H1 (cell line): ENCODE data around the gene SLC2A13. TPM values are rescaled to one million over a fixed set of nuclear protein-coding genes. Genes with fewer than 3 reads are reported as not detected.

ENCODE experiments used
- CTCF ChIA-PET: fragments of 300-600 bp; sonication (Branson Sonifier 250); formaldehyde crosslinking; loops from one replicate; lab custom pipeline; 2021; ENCODE audit not compliant: partially characterized antibody; lab: Charles Lee
- POLR2A ChIA-PET: fragments of 300-600 bp; sonication (Branson Sonifier 250); formaldehyde crosslinking; loops from one replicate; lab custom pipeline; 2021; ENCODE audit warnings: inconsistent platforms; ENCODE audit not compliant: partially characterized antibody; lab: Charles Lee
- DNase-seq, 2 experiments: peaks; one replicate each; pipeline versions ENCODE4 v3.0.0 to v3.0.0-alpha.2; 2010 to 2022; ENCODE audit warnings: low spot score in 2 of 2, low read depth in 1 of 2, mixed read lengths in 1 of 2
- FAIRE-seq: peaks from 2 replicates; lab custom pipeline; 2011; peaks lifted over from hg19 to GRCh38; lab: Jason Lieb, UNC
- H2AFZ ChIP-seq: 2 replicates; pipeline ENCODE4 v1.8.1; 2012; ENCODE audit warnings: low read length, inconsistent platforms
- H2AK5ac ChIP-seq: 2 replicates; pipeline ENCODE4 v1.6.1; 2013; ENCODE audit warnings: low read depth, low read length
- H2BK120ac ChIP-seq: replicated peaks from 2 replicates; pipeline ENCODE3; 2013; ENCODE audit warnings: low read depth, low read length, inconsistent platforms
- H2BK12ac ChIP-seq: 2 replicates; pipeline ENCODE4 v1.6.1; 2013; ENCODE audit warnings: low read depth, low read length
- H2BK15ac ChIP-seq: 2 replicates; pipeline ENCODE4 v1.6.1; 2013; ENCODE audit warnings: low read length
- H2BK20ac ChIP-seq: 2 replicates; pipeline ENCODE4 v1.6.1; 2013; ENCODE audit warnings: low read length
- H2BK5ac ChIP-seq: 2 replicates; pipeline ENCODE4 v1.6.1; 2013; ENCODE audit warnings: low read depth, low read length
- H3K14ac ChIP-seq: 2 replicates; pipeline ENCODE4 v1.6.1; 2013; ENCODE audit warnings: inconsistent platforms; ENCODE audit not compliant: insufficient read length
- H3K18ac ChIP-seq: 2 replicates; pipeline ENCODE4 v1.6.1; 2013; ENCODE audit warnings: low read length; ENCODE audit errors: extremely low read depth
- H3K23ac ChIP-seq: 2 replicates; pipeline ENCODE4 v1.6.1; 2013; ENCODE audit warnings: inconsistent platforms; ENCODE audit not compliant: insufficient read length
- H3K23me2 ChIP-seq: 2 replicates; pipeline ENCODE4 v1.6.1; 2013; ENCODE audit warnings: low read depth, low read length
- H3K27ac ChIP-seq: 2 replicates; pipeline ENCODE4 v1.6.1; 2011; ENCODE audit warnings: low read depth, low read length, inconsistent platforms
- H3K27me3 ChIP-seq, 4 experiments: replicated peaks in 1 of 4; 1 replicate in 1 of 4; 2 replicates in 3 of 4; pipeline versions ENCODE4 v1.6.1 to v1.8.1; 2011 to 2013; ENCODE audit warnings: low read length in 3 of 4, mild to moderate bottlenecking in 3 of 4, inconsistent platforms in 2 of 4, mixed read lengths in 2 of 4, moderate library complexity in 1 of 4; ENCODE audit not compliant: control insufficient read depth in 3 of 4, insufficient read depth in 3 of 4; ENCODE audit errors: extremely low read depth in 1 of 4
- H3K36me3 ChIP-seq, 4 experiments: 2 replicates each; pipeline versions ENCODE4 v1.6.1 to v1.8.1; 2011 to 2013; ENCODE audit warnings: mild to moderate bottlenecking in 4 of 4, low read length in 3 of 4, moderate library complexity in 2 of 4, control low read depth in 1 of 4, inconsistent platforms in 1 of 4; ENCODE audit not compliant: insufficient read depth in 4 of 4, control insufficient read depth in 2 of 4
- H3K4ac ChIP-seq: replicated peaks from 2 replicates; pipeline ENCODE3; 2013; ENCODE audit warnings: low read length, low read depth, mixed read lengths, inconsistent platforms; ENCODE audit not compliant: insufficient read length
- H3K4me1 ChIP-seq, 4 experiments: replicated peaks in 1 of 4; 1 replicate in 1 of 4; 2 replicates in 3 of 4; pipeline versions ENCODE4 v1.6.1 to v1.8.1; 2011 to 2013; ENCODE audit warnings: low read length in 3 of 4, inconsistent platforms in 2 of 4, mixed read lengths in 1 of 4; ENCODE audit not compliant: insufficient read depth in 4 of 4, control insufficient read depth in 3 of 4
- H3K4me2 ChIP-seq, 2 experiments: 2 replicates each; pipeline versions ENCODE4 v1.6.1 to v1.8.1; 2011 to 2013; ENCODE audit warnings: low read depth in 2 of 2, low read length in 2 of 2, control low read depth in 1 of 2, inconsistent platforms in 1 of 2, mild to moderate bottlenecking in 1 of 2; ENCODE audit not compliant: insufficient read depth in 1 of 2
- H3K4me3 ChIP-seq, 4 experiments: fragments of 200-600, 300-600 bp in 1 of 4; sonication (generic), shearing (Covaris generic), sonication (Bioruptor Twin) in 1 of 4; 2 replicates each; pipeline versions ENCODE4 v1.5.1 to v1.8.1; 2011 to 2016; ENCODE audit warnings: low read length in 4 of 4, low read depth in 3 of 4, control low read depth in 2 of 4, inconsistent platforms in 2 of 4, mild to moderate bottlenecking in 2 of 4, mixed read lengths in 1 of 4, moderate library complexity in 1 of 4; ENCODE audit not compliant: insufficient read depth in 2 of 4; ENCODE audit errors: extremely low read depth in 1 of 4
- H3K56ac ChIP-seq: replicated peaks from 2 replicates; pipeline ENCODE3; 2013; ENCODE audit warnings: low read depth, mild to moderate bottlenecking, mixed read lengths, low read length, inconsistent platforms; ENCODE audit not compliant: insufficient read length
- H3K79me1 ChIP-seq: 2 replicates; pipeline ENCODE4 v1.6.1; 2013; ENCODE audit warnings: low read depth, low read length, control low read depth
- H3K79me2 ChIP-seq, 2 experiments: 2 replicates each; pipeline versions ENCODE4 v1.6.1 to v1.8.1; 2012 to 2013; ENCODE audit warnings: low read length in 2 of 2, mild to moderate bottlenecking in 2 of 2, inconsistent platforms in 1 of 2; ENCODE audit not compliant: insufficient read depth in 2 of 2, control insufficient read depth in 1 of 2
- H3K9ac ChIP-seq, 4 experiments: replicated peaks in 1 of 4; 1 replicate in 1 of 4; 2 replicates in 3 of 4; pipeline versions ENCODE4 v1.6.1 to v1.8.1; 2011 to 2013; ENCODE audit warnings: low read depth in 3 of 4, low read length in 3 of 4, control low read depth in 2 of 4, mild to moderate bottlenecking in 2 of 4, moderate library complexity in 2 of 4, inconsistent platforms in 1 of 4; ENCODE audit errors: extremely low read depth in 1 of 4
- H3K9me3 ChIP-seq, 2 experiments: 2 replicates each; pipeline versions ENCODE4 v1.6.1 to v1.8.1; 2012 to 2013; ENCODE audit warnings: mild to moderate bottlenecking in 2 of 2, moderate library complexity in 2 of 2, control low read depth in 1 of 2, inconsistent platforms in 1 of 2, low read depth in 1 of 2, low read length in 1 of 2, mixed read lengths in 1 of 2; ENCODE audit not compliant: insufficient read depth in 2 of 2
- H4K20me1 ChIP-seq, 2 experiments: replicated peaks in 1 of 2; 2 replicates each; pipeline versions ENCODE3 to v1.8.1; 2011 to 2013; ENCODE audit warnings: inconsistent platforms in 2 of 2, low read length in 2 of 2, mild to moderate bottlenecking in 1 of 2; ENCODE audit not compliant: insufficient read depth in 2 of 2, control insufficient read depth in 1 of 2
- H4K5ac ChIP-seq: 2 replicates; pipeline ENCODE4 v1.6.1; 2013; ENCODE audit warnings: low read length, low read depth, mixed read lengths, inconsistent platforms; ENCODE audit not compliant: insufficient read length
- H4K8ac ChIP-seq: 2 replicates; pipeline ENCODE4 v1.8.0; 2013; ENCODE audit warnings: mild to moderate bottlenecking, moderate library complexity, low read length, inconsistent platforms; ENCODE audit not compliant: insufficient read depth; ENCODE audit errors: extremely low read depth
- H4K91ac ChIP-seq: replicated peaks from 2 replicates; pipeline ENCODE3; 2013; ENCODE audit warnings: low read length, mixed read lengths, inconsistent platforms; ENCODE audit not compliant: insufficient read length
- BCL11A ChIP-seq, 2 experiments: IDR thresholded peaks; one replicate each; pipeline ENCODE4 v1.6.1; 2011; ENCODE audit warnings: low read depth in 2 of 2, low read length in 2 of 2, mild to moderate bottlenecking in 2 of 2
- NRF1 ChIP-seq: IDR thresholded peaks from 2 replicates; pipeline ENCODE4 v1.6.1; 2011; ENCODE audit warnings: mild to moderate bottlenecking, low read depth, low read length, improper control_type of control experiment
- PHF8 ChIP-seq: fragments of 200-600 bp; sonication (generic); conservative IDR thresholded peaks from 2 replicates; pipeline ENCODE4 v1.7.1; 2012; ENCODE audit warnings: low read depth, mild to moderate bottlenecking, inconsistent platforms, low read length, moderate library complexity
- RXRA ChIP-seq: IDR thresholded peaks from 2 replicates; pipeline ENCODE4 v1.6.1; 2011; ENCODE audit warnings: low read depth, mild to moderate bottlenecking, low read length, moderate library complexity; ENCODE audit not compliant: insufficient read depth
- SAP30 ChIP-seq: fragments of 300-600 bp; sonication (generic); IDR thresholded peaks from 2 replicates; pipeline ENCODE4 v1.7.1; 2012; ENCODE audit warnings: low read length, moderate library complexity, mild to moderate bottlenecking, inconsistent platforms; ENCODE audit not compliant: insufficient read depth, insufficient replicate concordance
- SP1 ChIP-seq: IDR thresholded peaks from 2 replicates; pipeline ENCODE4 v1.6.1; 2011; ENCODE audit warnings: low read depth, low read length
- TAF1 ChIP-seq: IDR thresholded peaks from 2 replicates; pipeline ENCODE4 v1.6.1; 2011; ENCODE audit warnings: mild to moderate bottlenecking, low read depth, low read length
- YY1 ChIP-seq: IDR thresholded peaks from 2 replicates; pipeline ENCODE4 v1.6.1; 2011; ENCODE audit warnings: low read depth, mild to moderate bottlenecking, low read length
- WGBS, 2 experiments: shearing (Covaris generic) in 1 of 2; methylation state at CpG; one replicate each; pipeline versions ENCODE4 v1.1.6 to v1.1.7; 2013 to 2015; ENCODE audit warnings: low lambda C conversion rate in 2 of 2, mixed read lengths in 2 of 2, inconsistent platforms in 1 of 2, low coverage in 1 of 2, missing lambda C conversion rate in 1 of 2; ENCODE audit not compliant: insufficient replicate concordance in 2 of 2, insufficient coverage in 1 of 2, insufficient read length in 1 of 2; ENCODE audit errors: extremely low coverage in 1 of 2, missing lambda C conversion rate in 1 of 2; 5-methylcytosine and 5-hydroxymethylcytosine counted together
- polyA plus RNA-seq, 7 experiments: library from polyadenylated mRNA; depleted of rRNA in 3 of 7; stranded (reverse) in 5 of 7; unstranded in 2 of 7; fragments of >200 nt in 5 of 7; fragments of 200-250 nt in 2 of 7; gene quantifications; 1 replicate in 5 of 7; 2 replicates in 1 of 7; 4 replicates in 1 of 7; pipeline versions ENCODE4 v1.2.1 to v1.2.3, GENCODE V29; 2011 to 2013; ENCODE audit warnings: missing spikeins in 2 of 7, mixed read lengths in 2 of 7
- total RNA-seq: library from RNA; stranded (reverse); fragmentation: NEBNext Ultra II Directional; extraction: Animal tissue kit (Norgen Biotek cat#: 25700); gene quantifications from 2 replicates; pipeline ENCODE4 v1.2.1, GENCODE V29; 2021

The SLC2A13 gene
- total and polyA plus RNA-seq, 2 of the 8 experiments (the other 6 are each of a cell fraction or from before 2014, with no cell fraction given) = 2.8 to 9.6 TPM

- no peaks in the 10 kb centered on the region for H3K36me3 ChIP-seq
- TF ChIP-seq SAP30 (no peak), YY1 (no peak), RXRA (no peak), PHF8 (no peak), SP1 (no peak), BCL11A (IDR thresholded peaks at IDR 0.05; ENCODE audit: low read depth in 2 of 2, low read length in 2 of 2) (no peak), TAF1 (no peak), NRF1 (no peak)
Measured at GRCh38 chr12:40049268-40049667, 56.6 kb downstream of the SLC2A13 start.

More at GRCh38 chr12:40049268-40049667, 56.6 kb downstream of the SLC2A13 start:
- Histone ChIP-seq H2BK120ac (no peak overlapping the region), H3K4me1 (peaks cover 0 to 3% (median 0%) of the 10 kb centered on the region in 4 experiments; a peak in 1 of 7 replicates), H3K14ac (no peak overlapping the region), H3K27ac (no peak overlapping the region), H3K27me3 (no peaks in the 10 kb centered on the region), H2BK12ac (no peak overlapping the region), H4K20me1 (no peaks in the 10 kb centered on the region), H3K4me3 (no peak overlapping the region), H2AFZ (no peak overlapping the region), H3K4me2 (no peak overlapping the region), H3K9me3 (no peaks in the 10 kb centered on the region), H3K18ac (no peak overlapping the region), H3K79me1 (no peaks in the 10 kb centered on the region; the same call in 1 of the 2 replicates), H3K79me2 (peaks cover 0 to 2% of the 10 kb centered on the region in 2 experiments; a peak in 2 of 4 replicates), H3K4ac (no peak overlapping the region), H3K9ac (no peak overlapping the region), H2BK20ac (no peak overlapping the region), H4K5ac (no peak overlapping the region), H2BK15ac (no peak overlapping the region), H4K8ac (no peak overlapping the region), H3K23me2 (no peaks in the 10 kb centered on the region; the same call in 1 of the 2 replicates), H2AK5ac (no peak overlapping the region), H3K23ac (no peak overlapping the region), H4K91ac (no peak overlapping the region), H2BK5ac (no peak overlapping the region), H3K56ac (no peak overlapping the region)
- ChIA-PET POLR2A (interaction anchor here (0.8 kb wide), 1 partner anchor 56 kb away, joined by 3 read pairs; no protein-coding TSS in a partner anchor), CTCF (interaction anchor here (0.7 to 2.9 kb wide), 2 partner anchors 38 to 1508 kb away, joined by 3 to 9 read pairs; no protein-coding TSS in a partner anchor)
- no peak for FAIRE-seq
- DNase-seq = no peak
- 91% methylated on average over 1 of the region's 1 CpG; no CpG with 5 or more reads in 1 of the 2 experiments for WGBS, 2 experiments
